Transverse colon (tissue), 4 donors: ENCODE measurements around the gene ERC2. TPM values are rescaled to one million over a fixed set of nuclear protein-coding genes. Genes with fewer than 3 reads are reported as not detected.

Experiments
- DNase-seq: peaks from one replicate; pipeline ENCODE4 v3.0.0-alpha.2; 2019
- H3K27ac ChIP-seq, 4 donors: fragments of 200-600 bp; sonication (generic); 2 replicates each; pipeline ENCODE4 v1.5.1; 2016 to 2018; ENCODE audit warnings: inconsistent platforms in 4 of 4
- H3K27me3 ChIP-seq: fragments of 200-600 bp; sonication (generic); 2 replicates; pipeline ENCODE4 v1.5.1; 2017; ENCODE audit warnings: inconsistent platforms
- H3K36me3 ChIP-seq, 4 donors: fragments of 200-600 bp; sonication (generic); 2 replicates each; pipeline ENCODE4 v1.5.1; 2017 to 2019; ENCODE audit warnings: inconsistent platforms in 4 of 4
- H3K4me1 ChIP-seq, 4 donors: fragments of 200-600 bp; sonication (generic); 2 replicates each; pipeline ENCODE4 v1.5.1; 2017 to 2020; ENCODE audit warnings: inconsistent platforms in 4 of 4
- H3K4me3 ChIP-seq, 4 donors: fragments of 200-600 bp; sonication (generic); 1 replicate in 1 of 4; 2 replicates in 3 of 4; pipeline versions ENCODE4 v1.5.1 to v1.6.1; 2017 to 2019; ENCODE audit warnings: inconsistent platforms in 4 of 4
- H3K9me3 ChIP-seq, 2 donors: fragments of 200-600 bp; sonication (generic); 2 replicates each; pipeline ENCODE4 v1.5.1; 2017 to 2019; ENCODE audit warnings: inconsistent platforms in 2 of 2
- CTCF ChIP-seq, 5 experiments: fragments of 200-600 bp in 3 of 5; fragments of 450-650 bp in 2 of 5; sonication (generic) in 3 of 5; IDR thresholded peaks; 1 replicate in 2 of 5; 2 replicates in 3 of 5; pipeline ENCODE4 v1.5.1; 2016 to 2017; ENCODE audit warnings: antibody characterized with exemption in 5 of 5, inconsistent platforms in 3 of 5, mild to moderate bottlenecking in 2 of 5, moderate library complexity in 1 of 5
- EP300 ChIP-seq: sonication (generic); formaldehyde crosslinking; IDR thresholded peaks from one replicate; pipeline ENCODE4 v1.6.1; 2017; ENCODE audit warnings: antibody characterized with exemption, low read depth
- POLR2A ChIP-seq: fragments of 450-650 bp; IDR thresholded peaks from one replicate; pipeline ENCODE4 v1.6.1; 2016; ENCODE audit warnings: antibody characterized with exemption, mild to moderate bottlenecking, moderate library complexity
- POLR2AphosphoS5 ChIP-seq, 3 donors: sonication (generic); formaldehyde crosslinking; IDR thresholded peaks; one replicate each; pipeline ENCODE4 v1.6.1; 2016; ENCODE audit warnings: antibody characterized with exemption in 3 of 3
- WGBS, 2 donors: methylation state at CpG; one replicate each; pipeline ENCODE4 v1.1.5; 2018; ENCODE audit warnings: low coverage in 1 of 2; 5-methylcytosine and 5-hydroxymethylcytosine counted together
- in situ Hi-C, 4 donors: fragments of 200-750 bp; cut with MboI; loops; one replicate each; pipeline versions ENCODE4 v1.15.0 to v1.15.1; 2017; ENCODE audit warnings: low sequenced_read_pairs in 3 of 4, low pct_ligation_motif_present in 1 of 4, low pct_unique_long_range_greater_than_20kb in 1 of 4
- intact Hi-C: fragments of 100-400 bp; cut with DNase I; formaldehyde crosslinking; loops from one replicate; pipeline ENCODE4 v1.15.1; 2023; ENCODE audit warnings: low total_unique reads
- total RNA-seq, 4 donors: library from RNA; depleted of rRNA; stranded (reverse); fragments of >200 nt; gene quantifications; one replicate each; pipeline ENCODE4 v1.1.0, GENCODE V29; 2016

ERC2 gene
- total RNA-seq, 4 donors from 2014 or later = 0.41 to 1.3 TPM; not detected in 2

- H3K4me3 ChIP-seq = no peak overlapping the region
- intact Hi-C loops = no loop called here
- TF ChIP-seq CTCF (IDR thresholded peaks at IDR 0.05) (no peak), POLR2AphosphoS5 (IDR thresholded peaks at IDR 0.05) (no peak), EP300 (no peak), POLR2A (no peak)
- in situ Hi-C loops = no loop called here
- DNase-seq = no peak
- no peaks in the 10 kb centered on the region for H3K9me3 ChIP-seq
- no peaks in the 10 kb centered on the region for H3K27me3 ChIP-seq
- H3K27ac ChIP-seq = no peak overlapping the region
- H3K36me3 ChIP-seq = no peaks in the 10 kb centered on the region
- no peaks in the 10 kb centered on the region for H3K4me1 ChIP-seq
- WGBS, 2 donors = 44 to 55% methylated on average over 5 to 8 of the region's 8 CpGs
These were observed 859.8 kb downstream of the ERC2 start for GRCh38 chr3:55608301-55608937.

- Histone ChIP-seq H3K36me3 (no peaks in the 10 kb centered on the region), H3K27me3 (no peaks in the 10 kb centered on the region), H3K4me3 (no peak overlapping the region), H3K27ac (no peak overlapping the region), H3K9me3 (no peaks in the 10 kb centered on the region), H3K4me1 (no peaks in the 10 kb centered on the region)
- in situ Hi-C loops (no loop called here), intact Hi-C loops (no loop called here)
- DNase-seq = no peak
- 74 to 80% methylated on average over 5 to 6 of the region's 6 CpGs for WGBS, 2 donors
- TF ChIP-seq CTCF (IDR thresholded peaks at IDR 0.05) (no peak), EP300 (no peak), POLR2A (no peak), POLR2AphosphoS5 (IDR thresholded peaks at IDR 0.05) (no peak)
These were observed 860.4 kb downstream of the ERC2 start for GRCh38 chr3:55607844-55608243.

GRCh38 chr3:55607175-55607574 lies 861.1 kb downstream of the ERC2 start:
- in situ Hi-C loops = no loop called here
- 98 to 100% methylated on average over 1 to 5 of the region's 5 CpGs for WGBS, 2 donors
- no peak overlapping the region for H3K27ac ChIP-seq
- no peaks in the 10 kb centered on the region for H3K9me3 ChIP-seq
- DNase-seq = no peak
- H3K4me1 ChIP-seq = no peaks in the 10 kb centered on the region
- intact Hi-C loops = no loop called here
- no peaks in the 10 kb centered on the region for H3K36me3 ChIP-seq
- no peak overlapping the region for H3K4me3 ChIP-seq
- H3K27me3 ChIP-seq = no peaks in the 10 kb centered on the region
- TF ChIP-seq EP300 (no peak), POLR2AphosphoS5 (IDR thresholded peaks at IDR 0.05) (no peak), CTCF (IDR thresholded peaks at IDR 0.05) (no peak), POLR2A (no peak)

- in situ Hi-C loops (no loop called here), intact Hi-C loops (no loop called here)
- 92 to 95% methylated on average over 3 to 4 of the region's 4 CpGs for WGBS, 2 donors
- H3K4me1 ChIP-seq = peaks cover 0 to 4% (median 0%) of the 10 kb centered on the region in 4 donors
- H3K9me3 ChIP-seq = no peaks in the 10 kb centered on the region
- no peak for DNase-seq
- H3K4me3 ChIP-seq = no peak overlapping the region
- H3K27me3 ChIP-seq = no peaks in the 10 kb centered on the region
- TF ChIP-seq CTCF (IDR thresholded peaks at IDR 0.05) = no peak
- no peak for TF ChIP-seq POLR2A
- TF ChIP-seq EP300 = no peak
- TF ChIP-seq POLR2AphosphoS5 (IDR thresholded peaks at IDR 0.05) = no peak
- no peaks in the 10 kb centered on the region for H3K36me3 ChIP-seq
- no peak overlapping the region for H3K27ac ChIP-seq
These were observed 862.6 kb downstream of the ERC2 start for GRCh38 chr3:55605443-55606236.
